NCI-H748 (cell line): ENCODE results near the gene ZC3H7A.
"Not testable (repeated sequence)": the region's sequence is repeated elsewhere in the genome, so short reads cannot be mapped to it uniquely, and the experiment has no call there.

Experiments used
- DNase-seq: peaks from one replicate; lab custom pipeline; 2025; ENCODE audit not compliant: unreplicated experiment; lab: John Stamatoyannopoulos, UW

Gene ZC3H7A, protein sequence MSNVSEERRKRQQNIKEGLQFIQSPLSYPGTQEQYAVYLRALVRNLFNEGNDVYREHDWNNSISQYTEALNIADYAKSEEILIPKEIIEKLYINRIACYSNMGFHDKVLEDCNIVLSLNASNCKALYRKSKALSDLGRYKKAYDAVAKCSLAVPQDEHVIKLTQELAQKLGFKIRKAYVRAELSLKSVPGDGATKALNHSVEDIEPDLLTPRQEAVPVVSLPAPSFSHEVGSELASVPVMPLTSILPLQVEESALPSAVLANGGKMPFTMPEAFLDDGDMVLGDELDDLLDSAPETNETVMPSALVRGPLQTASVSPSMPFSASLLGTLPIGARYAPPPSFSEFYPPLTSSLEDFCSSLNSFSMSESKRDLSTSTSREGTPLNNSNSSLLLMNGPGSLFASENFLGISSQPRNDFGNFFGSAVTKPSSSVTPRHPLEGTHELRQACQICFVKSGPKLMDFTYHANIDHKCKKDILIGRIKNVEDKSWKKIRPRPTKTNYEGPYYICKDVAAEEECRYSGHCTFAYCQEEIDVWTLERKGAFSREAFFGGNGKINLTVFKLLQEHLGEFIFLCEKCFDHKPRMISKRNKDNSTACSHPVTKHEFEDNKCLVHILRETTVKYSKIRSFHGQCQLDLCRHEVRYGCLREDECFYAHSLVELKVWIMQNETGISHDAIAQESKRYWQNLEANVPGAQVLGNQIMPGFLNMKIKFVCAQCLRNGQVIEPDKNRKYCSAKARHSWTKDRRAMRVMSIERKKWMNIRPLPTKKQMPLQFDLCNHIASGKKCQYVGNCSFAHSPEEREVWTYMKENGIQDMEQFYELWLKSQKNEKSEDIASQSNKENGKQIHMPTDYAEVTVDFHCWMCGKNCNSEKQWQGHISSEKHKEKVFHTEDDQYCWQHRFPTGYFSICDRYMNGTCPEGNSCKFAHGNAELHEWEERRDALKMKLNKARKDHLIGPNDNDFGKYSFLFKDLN

DNA sequence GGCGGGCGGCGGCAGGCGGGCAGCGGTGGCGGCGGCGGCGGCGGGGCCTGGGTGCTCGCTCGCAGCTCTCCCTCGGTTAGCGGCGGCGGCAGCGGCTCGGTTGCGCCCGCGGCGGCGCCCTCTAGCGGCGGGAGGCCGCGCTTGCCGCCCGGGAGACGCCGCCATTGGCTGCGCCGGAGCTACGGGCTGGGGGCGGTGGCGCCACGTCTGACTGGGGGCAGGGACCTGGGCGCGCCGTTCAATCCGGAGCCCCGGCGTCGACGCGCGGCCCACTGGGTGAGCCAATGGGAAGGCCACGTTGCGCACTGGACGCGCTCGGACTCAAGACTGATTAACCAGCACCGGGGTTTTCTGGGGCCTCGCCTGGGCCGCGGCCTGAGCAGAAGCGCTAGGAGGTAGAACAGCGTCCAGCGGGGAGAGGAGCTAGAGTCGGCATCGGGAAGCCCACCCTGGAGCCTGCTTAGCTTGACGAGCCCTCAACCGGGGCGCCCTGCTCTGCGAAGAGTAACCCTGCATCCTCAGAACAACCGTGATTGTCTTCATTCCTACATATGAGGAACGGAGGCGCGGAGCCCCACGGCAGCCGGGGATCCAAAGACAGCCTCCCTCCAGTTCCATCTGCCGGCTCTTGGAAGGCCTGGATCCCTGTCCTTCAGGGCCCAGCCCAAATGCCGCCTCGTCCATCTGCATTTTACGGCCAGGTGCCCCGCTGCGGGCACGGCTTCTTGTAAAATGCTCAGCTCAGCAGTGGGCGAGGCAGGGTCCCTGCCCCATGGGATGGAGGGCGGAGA is at the start of gene ZC3H7A:
Gene ZC3H7A, minus strand, starts transcription at position 93 of the 791 bp plus-strand sequence. CDS start 14,904 bp downstream, outside the sequence.
- peak; percentile 95 for DNase-seq

DNA sequence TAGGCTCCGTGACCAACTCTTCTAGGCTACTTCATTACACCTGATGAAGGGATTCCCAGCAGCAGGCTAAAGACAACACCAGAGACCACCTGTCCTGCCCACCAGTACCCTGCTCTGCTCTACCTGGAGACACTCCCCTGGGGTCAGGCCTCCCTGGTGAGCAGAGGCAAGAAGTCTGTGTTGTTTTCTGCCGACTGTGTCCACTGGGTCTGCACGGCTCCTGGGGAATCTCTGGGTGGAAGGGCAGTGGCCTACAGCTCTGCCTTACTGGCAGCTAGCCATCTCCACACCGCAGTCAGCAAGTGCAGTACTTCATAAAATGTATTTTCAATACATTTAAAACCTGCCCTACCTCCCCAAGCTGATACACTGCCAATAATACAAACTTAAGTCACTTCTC is 47.4 kb upstream of the ZC3H7A start:
- DNase-seq: no peak

DNA sequence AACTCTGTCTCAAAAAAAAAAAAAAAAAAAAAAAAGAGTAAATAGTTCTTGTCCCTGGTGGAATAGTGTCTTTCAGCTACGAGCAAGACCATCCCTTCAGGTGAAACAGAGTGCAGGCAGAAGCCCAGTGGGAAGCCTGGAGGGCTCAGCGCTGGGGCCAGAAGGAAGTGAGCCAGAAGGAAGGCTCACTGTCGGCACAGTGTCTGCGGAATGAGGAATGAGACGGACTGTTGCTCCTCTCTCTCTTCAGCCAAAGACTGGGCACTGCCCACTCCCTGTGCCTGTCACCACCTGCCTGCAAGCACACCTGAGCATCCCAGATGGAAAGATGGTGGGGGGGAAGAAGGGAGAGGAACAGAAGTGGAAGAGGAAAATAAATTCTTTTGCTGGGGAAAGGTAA is 46.8 kb upstream of the ZC3H7A start:
- no peak for DNase-seq

DNA sequence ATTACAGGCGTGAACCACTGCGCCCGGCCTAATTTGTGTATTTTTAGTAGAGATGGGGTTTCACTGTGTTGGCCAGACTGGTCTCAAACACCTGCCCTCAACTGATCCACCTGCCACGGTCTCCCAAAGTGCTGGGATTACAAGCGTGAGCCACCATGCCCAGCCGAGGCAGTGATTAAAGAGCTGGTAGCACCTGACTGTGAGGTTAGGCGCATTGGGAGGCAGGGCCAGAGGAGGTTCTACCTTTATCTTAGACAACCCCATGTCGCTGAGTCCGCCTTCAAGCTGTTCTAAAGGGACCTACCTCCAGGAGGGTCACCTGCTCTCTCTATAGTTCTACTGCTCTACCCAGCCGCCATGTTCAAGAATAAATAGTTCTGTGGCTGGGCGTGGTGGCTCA is 46.1 kb upstream of the ZC3H7A start:
- DNase-seq: no peak

DNA sequence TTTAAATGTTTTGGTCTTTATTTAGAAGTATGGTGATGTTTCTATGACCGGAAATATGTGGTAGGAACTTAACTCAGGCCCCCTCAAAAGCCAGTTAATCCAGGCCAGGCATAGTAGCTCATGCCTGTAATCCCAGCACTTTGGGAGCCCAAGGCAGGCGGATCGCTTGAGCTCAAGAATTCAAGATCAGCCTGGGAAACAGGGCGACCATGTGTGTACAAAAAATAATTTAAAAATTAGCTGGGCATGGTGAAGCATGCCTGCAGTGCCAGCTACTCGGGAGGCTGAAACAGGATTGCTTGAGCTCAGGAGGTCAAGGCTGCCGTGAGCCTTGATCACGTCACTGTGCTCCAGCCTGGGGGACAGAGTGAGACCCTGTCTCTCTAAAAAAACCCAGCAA is 44.0 kb upstream of the ZC3H7A start:
- DNase-seq: no peak

DNA sequence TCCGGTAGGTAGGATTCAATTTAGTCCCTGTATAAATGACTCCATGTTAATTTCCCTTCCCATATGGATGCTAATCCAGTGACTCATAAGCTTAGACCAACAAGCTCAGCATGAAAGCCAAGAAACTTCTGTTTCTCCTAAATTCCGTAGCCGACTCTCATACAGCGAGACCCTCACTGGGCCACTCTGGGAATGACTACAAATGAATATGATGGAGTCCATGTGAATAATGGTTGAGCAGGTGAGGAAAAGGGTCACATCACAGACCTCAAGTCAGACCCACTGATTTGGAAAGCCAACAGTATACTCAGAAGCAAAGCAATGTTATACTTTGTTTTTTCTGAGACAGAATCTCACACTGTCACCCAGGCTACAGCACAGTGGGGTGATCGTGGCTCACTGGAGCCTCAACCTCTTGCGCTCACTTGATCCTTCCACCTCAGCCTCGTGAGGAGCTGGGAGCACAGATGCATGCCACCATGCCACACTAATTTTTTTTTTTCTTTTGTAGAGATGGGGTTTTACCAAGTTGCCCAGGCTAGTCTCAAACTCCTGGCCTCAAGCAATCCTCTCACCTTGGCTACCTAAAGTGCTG is 39.7 kb upstream of the ZC3H7A start:
- DNase-seq: no peak

DNA sequence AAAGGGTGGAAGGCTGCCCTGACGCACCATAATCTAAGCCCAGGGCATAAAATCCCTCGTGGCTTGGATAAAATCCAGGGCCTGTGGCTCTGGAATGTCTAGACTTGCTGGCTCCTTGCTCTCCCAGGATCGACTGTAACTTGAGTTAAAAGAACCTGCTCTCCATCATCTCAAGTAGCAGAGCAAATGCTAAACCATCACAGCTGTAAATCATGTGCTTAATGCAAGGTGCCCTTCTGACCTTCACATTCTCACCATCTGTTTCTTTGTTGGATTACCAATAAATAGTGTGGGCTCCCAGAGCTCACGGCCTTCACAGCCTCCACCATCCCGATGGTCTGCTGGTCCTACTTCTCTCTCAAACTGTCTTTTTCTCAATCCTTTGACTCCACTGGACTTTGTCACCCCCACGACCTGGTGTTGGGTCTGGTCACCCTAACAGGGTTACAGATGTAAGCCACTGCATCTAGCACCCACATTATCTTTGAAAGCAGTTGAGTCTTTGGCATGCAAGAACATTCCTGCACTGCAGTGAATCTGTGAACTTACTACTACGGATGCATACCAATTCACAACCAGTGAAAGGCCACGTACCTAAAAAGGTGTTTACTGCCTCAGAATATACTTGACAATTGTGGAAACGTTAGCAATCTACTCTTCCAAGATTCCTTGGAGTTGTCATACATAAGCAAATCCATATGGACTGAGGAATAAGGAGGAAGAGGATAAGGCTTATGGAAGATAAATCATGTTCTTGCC is 39.0 kb upstream of the ZC3H7A start:
- DNase-seq: no peak

DNA sequence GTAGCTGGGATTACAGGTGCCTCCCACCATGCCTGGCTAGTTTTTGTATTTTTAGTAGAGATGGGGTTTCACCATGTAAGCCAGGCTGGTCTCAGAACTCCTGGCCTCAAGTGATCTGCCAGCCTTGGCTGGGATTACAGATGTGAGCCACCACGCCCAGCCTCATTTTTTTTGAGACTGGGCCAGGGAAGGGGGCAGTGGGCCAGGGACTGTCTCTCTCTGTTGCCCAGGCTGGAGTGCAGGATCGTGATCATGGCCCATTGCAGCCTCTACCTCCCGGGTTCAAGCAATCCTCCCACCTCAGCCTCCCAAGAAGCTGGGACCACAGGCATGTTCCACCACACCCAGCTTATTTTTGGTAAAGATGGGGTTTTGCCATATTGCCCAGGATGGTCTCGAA is 38.3 kb upstream of the ZC3H7A start:
- no peak for DNase-seq

DNA sequence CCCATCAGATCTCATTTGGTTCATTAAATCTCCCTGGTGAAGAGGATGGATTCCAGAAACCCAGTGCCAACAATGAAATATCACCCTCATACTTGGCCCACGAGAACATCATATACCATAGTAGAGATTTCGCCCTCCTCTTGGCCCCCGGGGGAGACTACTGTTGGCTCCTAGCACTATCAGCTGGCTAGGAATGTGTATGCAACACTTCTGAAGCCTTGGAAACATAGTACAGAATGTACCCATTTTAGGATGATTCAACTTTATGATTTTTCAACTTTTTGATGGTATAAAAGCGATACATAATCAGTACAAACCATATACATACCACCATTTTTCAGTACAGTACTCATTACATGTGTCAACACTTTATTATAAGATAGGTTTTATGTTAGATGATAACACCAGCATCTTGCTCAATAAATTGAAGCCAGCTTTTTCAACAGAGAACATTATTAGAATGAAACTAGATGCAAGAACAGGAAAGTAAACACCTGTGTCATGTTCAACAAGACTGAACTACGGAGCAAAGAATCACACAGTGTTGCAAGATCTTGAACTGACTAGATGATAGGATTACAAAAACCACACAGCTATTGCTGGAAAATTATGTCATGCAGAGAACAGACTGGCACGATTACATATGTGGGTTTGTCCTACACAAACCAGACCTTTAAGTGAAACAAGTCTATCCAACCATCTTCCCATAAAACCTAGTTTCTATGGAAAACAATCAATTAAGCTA is 37.1 kb upstream of the ZC3H7A start:
- no peak for DNase-seq

DNA sequence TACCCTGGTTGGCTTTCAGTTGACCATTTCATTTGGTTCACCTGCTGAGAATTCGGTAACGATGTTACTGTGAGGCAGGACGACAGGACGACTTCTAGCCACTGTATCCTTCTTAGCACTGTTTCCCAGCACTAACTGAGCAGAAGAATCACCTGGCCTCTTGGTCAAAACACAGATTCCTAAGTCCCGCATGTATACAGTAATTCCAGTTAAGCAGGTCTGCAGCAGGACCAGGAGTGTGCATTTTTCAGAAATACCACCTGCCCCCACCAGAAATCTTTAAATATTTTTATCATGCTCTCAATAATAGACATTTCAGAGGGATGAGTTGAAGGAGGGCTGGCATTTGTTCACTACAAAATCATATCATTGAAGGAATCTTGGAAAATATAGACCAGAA is 31.6 kb upstream of the ZC3H7A start:
- DNase-seq: no peak

DNA sequence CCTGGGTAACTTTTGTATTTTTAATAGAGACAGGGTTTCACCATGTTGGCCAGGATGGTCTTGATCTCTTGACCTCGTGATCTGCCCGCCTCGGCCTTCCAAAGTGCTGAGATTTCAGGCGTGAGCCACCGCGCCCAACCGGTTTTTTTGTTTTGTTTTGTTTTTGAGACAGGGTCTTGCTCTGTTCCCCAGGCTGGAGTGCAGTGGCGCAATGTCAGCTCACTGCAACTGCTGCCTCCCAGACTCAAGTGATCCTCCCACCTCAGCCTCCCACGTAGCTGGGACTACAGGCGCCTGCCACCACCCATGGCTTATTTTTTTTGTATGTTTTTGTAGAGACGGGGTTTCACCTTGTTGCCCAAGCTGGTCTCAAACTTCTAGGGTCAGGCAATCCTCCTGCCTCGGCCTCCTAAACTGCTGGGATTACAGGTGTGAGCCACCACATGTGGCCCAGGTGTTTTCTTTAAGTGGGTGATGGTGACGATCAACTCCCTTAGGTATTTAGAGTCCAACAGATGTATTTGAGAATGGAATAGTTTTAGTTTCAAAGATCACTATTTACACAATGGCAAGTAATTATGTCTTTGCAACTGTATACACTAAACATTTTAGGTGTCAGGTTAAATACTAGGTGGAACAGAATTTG is 28.6 kb upstream of the ZC3H7A start:
- not testable (repeated sequence) for DNase-seq

DNA sequence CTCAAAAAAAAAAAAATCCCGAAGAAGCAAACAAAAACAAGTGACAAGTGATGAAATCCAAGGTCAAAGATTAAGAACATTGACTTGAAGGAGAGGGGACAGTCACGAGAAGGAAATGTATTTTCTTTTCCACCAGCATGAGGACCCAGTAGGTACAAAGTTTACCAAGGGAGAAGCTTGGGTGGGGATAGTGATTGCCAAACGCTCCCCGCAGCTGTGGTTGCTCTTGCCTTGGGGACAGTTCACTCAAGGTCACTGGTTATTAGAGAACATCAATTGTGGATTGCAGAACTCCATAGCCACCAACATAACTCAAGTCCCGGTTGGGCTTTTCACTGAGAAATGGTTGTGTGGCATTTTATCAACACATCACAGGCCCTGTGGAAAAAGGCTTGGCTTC is 27.3 kb upstream of the ZC3H7A start:
- DNase-seq: peak; percentile 9

DNA sequence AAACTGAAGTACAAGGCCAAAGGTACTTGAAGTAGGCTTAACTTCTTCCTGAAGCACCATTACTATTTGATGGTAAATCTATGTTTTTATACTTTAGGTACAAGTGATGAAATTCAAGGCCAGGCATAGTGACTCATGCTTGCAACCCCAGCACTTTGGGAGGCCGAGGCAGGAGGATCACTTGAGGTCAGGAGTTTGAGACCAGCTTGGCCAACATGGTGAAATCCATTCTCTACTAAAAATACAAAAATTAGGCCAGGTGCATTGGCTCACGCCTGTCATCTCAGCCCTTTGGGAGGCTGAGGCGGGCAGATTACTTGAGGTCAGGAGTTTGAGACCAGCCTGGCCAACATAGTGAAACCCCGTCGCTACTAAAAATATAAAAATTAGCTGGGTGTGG is 26.6 kb upstream of the ZC3H7A start:
- DNase-seq: not testable (repeated sequence)

DNA sequence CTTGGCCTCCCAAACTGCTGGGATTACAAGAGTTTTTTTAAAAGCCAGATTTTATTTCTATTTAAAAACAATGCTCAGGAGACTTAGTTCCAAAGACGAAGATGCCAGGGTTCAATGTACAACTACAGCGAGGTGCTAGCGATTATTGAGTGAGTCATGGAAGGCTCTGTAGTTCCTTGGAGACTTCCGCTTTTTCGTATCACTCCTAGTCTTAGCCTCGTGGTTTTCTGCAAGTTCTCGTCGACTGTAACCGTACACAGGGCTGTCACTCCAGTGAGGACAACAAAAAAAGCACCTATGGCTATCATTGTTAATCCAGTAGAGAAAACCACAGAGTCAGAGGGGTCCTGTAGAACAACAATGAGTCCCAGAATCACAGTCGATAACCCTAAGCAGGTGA is 22.7 kb upstream of the ZC3H7A start:
- DNase-seq: no peak

DNA sequence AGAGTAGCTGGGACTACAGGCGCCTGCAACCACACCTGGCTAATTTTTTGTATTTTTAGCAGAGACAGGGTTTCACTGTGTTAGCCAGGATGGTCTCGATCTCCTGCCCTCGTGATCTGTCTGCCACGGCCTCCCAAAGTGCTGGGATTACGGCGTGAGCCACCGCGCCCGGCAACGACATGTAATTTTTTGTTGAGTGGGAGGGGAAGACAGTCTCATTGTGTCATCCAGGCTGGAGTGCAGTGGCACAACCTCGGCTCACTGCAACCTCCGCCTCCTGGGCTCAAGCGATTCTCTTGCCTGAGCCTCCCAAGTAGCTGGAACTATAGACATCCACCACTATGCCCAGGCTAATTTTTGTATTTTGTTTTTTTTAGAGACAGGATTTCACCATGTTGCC is 21.9 kb upstream of the ZC3H7A start:
- DNase-seq: not testable (repeated sequence)

DNA sequence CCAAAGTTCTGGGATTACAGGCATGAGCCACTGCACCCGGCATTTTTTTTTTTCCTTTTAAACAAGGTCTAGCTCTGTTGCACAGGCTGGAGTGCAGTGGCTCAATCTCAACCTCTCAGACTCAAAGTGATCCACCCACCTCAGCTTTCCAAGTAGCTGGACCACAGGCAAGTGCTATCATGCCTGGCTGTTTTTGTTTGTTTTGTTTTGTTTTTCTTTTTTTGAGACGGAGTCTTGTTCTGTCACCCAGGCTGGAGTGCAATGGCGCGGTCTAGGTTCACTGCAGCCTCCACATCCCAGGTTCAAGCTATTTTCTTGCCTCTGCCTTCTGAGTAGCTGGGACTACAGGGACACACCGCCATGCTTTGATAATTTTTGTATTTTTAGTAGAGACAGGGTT is 19.1 kb upstream of the ZC3H7A start:
- no peak for DNase-seq

DNA sequence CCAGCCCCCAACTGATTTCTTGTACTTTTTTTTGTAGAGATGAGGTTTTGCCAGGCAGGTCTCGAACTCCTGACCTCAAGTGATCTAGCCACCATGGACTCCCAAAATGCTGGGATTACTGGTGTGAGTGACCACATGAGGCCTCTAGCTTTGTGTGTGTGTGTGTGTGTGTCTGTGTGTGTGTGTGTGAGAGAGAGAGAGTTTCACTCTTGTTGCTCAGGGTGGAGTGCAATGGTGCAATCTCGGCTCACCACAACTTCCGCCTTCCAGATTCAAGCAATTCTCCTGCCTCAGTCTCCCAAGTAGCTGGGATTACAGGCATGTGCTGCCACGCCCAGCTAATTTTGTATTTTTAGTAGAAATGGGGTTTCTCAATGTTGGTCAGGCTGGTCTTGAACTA is 17.7 kb upstream of the ZC3H7A start:
- not testable (repeated sequence) for DNase-seq

DNA sequence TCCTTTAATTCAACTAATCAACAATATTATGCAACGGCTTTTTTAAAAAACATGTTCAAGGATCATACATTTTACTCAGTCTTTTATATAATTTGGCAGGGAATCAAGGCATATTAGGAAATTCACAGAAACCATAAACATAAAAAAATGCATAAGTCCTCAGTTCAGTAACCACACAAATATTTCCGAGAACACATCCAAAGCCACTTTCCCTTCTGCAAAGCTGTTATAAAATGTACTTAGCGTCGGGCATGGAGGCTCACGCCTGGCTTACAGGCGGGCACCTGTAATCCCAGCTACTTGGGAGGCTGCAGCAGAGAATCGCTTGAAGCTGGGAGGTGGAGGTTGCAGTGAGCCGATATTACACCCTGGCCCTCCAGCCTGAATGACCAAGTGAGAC is 9.7 kb upstream of the ZC3H7A start:
- no peak for DNase-seq

DNA sequence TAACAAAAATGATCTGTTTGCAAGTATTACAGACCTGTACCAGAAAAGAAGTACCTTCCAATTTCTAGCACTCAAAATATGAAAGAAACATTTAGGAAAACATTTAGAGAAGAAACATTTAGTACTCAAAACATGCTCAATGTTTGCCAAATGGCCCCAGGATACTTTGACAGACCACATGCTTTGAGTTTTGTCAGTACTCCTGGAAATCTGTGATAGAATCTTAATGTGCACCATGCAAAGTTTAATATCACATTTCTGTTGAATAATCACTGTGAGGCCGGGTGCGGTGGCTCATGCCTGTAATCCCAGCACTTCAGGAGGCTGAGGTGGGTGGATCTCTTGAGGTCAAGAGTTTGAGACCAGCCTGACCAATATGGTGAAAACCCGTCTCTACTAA is 8.5 kb upstream of the ZC3H7A start:
- DNase-seq: no peak
